HG03097 (cell line): Measurements from ENCODE around the gene PPP2R5C.

Experiments used
- ATAC-seq: cut with Tn5 transposase; IDR thresholded peaks from one replicate; pipeline ENCODE4 v1.9.1; 2021; ENCODE audit not compliant: unreplicated experiment, low FRiP score

PPP2R5C gene

DNA sequence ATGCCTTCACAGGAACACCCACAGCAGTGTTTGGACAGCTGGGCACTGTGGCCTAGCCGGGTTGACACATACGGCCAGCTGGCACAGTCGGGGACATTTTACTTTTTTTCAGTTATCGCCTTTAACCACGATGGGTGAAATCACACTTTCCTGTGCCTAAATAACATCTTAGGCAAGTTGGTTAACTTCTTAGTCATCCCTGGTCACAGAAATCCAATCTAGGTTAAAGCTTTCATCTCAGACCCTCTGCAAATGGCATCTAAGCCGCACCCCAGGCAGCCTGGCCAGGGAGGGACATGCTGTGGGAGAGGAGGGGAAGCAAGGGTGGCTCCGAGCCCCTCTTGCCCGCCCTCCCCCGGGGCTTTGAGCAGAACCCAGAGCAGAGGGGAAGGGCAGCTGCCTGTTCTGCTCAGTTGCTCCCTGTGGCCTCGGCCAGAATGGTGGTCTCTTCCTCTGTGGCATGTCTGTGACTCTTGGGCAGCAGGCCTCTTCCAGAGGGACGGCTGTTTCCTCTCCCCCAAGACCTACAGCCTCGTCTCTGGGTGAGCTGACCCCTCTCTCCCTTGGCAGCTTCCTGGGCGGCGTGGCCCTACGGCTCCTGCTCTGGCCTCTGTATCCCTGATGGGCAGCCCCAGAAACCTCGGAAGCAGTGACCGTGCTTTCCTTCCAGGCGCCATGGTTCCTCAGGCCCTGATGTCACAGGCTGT, 117.5 kb downstream of the PPP2R5C start:
- ATAC-seq: no peak

DNA sequence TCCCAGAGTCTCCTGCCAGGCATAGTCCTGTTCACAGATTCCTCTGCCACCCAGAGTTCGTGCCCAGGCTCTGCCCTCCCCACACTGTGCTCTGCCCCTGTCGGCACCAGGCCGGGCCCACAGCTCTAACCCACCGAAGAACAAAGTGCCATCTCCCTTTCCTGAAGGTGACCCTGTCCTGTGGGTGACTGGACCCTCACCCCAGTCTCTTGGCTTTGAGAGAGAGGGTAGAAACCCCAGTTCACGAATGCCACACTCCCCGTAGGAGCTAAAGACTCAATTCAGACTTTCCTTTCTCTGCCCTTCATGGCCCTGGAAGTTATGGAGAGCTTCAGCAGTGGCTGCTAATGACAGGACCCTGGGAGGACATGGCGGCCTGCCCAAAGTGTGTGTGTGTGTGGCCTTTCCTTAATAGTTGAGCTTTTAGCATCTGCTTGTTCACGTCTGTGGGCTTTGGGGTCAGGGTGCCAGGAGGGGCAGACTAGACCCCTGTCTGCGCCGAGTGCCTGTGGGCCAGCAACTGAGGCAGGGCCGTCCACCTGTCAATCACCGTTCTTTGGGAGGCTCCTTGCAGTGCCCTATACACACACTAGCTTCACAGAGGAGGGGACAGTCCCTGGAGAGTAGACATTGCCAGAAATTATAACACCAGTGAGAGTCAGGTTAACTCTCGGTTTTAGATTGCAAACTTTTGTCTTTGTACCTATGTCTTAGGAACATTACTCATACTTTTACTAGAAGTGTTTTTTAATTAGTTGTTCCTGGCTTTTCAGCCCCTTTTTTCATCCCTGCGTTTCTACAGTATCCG, 118.2 kb downstream of the PPP2R5C start:
- no peak for ATAC-seq

DNA sequence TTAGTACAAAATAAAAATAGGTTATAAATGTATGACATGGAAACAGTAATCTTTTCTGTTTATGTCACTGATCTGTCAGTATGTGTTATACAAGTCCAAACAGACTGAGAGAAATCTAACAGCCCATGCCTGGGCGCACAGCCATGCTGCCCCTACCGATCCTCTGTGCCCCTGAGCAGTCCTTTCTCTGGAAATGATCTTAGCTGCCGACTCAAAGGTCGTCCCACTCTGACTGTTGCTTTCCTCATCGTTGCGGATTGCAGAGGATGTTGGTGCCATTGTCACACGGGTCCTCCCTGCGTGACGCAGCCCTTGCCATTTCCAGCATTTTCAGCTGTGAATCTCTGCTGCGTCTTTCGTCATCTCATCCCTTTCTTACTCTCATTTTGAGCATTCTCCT, 119.9 kb downstream of the PPP2R5C start:
- ATAC-seq: no peak

DNA sequence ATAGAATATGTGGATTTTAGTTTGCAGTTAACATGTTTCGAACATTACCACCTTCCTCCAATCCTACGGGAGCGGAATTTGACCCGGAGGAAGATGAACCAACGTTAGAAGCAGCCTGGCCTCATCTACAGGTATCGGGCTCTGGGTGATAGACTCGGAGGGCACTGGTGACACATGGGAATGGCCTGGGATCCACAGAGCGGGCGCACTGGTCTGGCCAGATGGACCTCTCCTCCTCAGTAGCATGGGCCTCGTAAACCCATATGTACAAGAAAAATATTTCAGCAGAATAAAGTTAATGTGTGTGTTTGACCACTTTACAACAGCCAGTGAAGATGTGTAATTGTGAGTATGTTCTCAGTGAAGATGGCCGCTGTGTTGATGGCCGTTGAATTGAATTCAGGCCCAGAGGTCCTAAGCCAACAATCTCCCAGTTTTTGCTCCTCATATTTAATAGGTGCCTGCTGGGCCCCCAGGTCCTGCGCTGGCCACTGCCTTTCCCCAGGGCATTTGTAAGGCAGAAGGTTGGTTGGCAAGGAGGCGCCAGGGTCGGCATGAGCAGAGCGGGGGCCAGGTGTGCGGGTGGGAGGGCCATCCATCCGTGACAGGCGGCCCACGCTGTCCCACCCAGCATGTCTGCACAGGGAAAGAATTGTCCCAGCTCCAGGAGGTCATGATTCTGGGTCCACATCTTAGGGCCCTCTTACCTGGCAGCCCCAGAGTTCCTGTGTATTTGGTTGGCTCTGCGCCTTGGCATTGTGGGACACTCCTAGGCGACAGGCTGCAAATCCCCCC, 120.8 kb downstream of the PPP2R5C start:
- ATAC-seq: no peak

DNA sequence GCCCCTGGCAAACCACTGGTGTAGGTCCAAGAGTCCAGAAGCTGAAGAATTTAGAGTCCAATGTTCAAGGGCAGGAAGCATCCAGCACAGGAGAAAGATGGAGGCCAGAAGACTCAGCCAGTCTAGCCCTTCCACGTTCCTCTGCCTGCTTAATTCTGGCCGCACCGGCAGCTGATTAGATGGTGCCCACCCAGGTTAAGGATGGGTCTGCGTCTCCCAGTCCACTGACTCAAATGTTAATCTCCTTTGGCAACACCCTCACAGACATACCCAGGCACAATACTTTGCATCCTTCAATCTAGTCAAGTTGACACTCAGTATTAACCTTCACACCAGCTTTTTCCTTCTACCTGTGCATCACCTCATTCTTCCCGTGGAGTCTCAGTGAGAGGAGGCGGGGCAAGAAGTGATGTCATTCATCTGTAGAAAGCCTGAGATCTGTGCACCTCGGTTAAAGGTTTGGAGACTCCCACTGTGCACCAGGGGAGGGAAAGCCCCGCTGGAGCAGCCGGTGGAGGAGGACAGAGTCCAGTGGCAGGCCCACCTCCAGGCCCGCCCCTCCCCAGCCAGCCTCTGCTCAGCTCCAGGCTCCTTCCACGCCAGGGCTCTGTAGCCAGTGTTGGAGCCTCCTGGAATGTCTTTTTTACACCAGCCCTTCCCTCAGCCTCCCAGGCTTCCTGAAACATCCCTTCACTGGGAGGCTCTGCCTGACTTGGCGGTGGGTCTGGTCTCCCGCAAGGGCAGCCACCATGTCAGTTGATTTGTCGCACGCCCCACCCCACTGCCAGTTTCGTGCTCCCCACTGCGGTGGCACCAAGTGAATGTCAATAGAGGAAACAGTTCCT, 122.8 kb downstream of the PPP2R5C start:
- no peak for ATAC-seq

DNA sequence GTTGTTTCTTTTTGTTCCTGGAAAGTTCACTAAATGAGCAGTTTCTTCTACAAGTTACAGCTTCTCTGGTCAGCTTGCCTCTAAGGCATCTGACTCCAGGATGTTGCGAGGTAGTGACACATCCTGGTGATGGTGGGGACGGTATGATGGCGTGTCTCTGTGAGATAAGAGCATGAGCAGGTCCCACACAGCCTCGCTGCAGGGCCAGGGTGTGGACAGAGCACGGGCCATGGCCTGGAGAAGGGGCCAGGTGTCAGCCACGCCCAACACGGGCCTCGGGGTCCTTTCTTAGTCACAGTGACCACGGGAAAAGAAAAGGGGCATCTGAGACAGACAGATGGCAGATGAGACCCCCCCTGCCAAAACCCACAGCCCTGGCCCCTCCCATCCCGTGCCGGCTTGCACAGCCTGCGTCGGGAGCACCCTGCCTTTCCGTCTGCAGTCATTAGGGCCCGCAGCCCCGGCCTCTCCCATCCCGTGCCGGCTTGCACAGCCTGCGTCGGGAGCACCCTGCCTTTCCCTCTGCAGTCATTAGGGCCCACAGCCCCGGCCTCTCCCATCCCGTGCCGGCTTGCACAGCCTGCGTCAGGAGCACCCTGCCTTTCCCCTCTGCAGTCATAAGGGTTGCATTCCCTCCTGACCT, 123.5 kb downstream of the PPP2R5C start:
- ATAC-seq: no peak

DNA sequence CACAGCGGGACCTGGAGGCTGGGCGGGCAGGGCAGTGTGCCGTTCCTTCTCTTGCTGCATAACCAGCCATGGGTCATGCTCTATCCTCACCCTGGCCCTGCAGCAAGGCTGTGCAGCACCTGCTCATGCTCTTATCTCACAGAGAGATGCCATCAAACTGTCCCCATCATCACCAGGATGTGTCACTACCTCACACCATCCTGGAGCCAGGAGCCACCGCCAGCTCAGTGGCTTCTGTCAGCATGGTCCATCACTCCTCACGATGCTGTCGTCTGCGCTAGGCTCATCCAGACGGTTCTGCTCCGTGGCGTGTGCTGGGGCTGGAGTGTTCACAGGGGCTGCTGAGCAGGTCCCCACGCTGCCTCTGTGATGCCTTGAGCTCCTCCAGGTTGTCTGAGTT, 125.7 kb downstream of the PPP2R5C start:
- no peak for ATAC-seq

DNA sequence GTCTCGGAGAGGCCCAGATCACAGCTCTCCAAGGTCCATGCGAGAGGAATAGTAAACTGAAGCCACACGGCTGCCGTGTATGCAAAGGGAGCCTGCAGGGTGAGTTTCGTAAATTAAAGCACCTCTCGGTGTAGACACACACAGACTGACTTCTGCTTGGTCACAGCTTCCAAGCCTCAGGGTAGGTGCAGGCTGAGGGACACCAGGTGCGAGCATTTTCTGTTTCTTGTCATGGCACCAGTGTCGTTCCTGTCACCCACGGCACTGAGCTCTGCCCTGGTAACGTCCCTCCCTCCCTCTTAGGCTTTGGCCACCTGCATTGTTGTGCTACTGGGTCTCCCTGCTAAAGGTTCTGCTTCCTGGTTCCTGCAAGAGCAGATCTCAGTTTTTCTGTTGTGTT, 126.7 kb downstream of the PPP2R5C start:
- no peak for ATAC-seq

DNA sequence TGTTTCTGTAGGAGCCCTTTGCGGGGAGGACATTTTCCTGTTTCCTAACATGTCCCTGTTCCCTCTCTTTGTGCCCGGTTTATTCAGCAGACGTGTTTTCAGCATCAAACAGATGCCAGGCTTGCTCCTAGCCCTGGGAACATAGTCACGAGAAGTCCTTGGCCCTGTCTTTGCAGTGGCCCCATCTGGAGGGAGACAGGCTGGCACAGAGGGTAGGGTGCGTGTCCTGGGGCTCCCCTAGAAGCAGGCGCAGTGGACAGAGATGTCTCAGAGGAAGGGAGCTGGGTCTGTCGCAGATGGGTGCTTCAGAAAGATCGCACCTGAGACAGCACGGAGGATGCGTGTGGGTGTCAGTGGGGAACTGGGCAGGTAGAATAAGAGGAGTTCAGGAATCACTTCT, 127.9 kb downstream of the PPP2R5C start:
- ATAC-seq: no peak

DNA sequence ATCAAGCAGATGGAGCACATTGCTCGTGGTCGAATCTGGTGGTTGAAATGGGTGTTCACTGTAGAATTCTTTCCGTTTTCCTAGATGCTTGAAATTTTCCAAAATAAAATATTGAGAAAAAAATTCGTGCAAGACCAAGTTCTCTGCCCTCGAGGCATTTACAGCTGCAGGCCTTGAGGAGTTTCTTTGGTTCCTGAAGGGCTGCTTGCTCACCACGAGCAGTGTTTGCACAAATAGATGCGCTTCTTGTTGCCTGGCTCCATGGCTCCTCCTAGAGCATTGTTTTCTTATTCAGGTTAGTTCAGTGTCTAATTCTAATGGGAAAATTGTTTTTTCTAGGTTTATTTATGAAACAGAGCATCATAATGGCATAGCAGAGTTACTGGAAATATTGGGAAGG, 128.4 kb downstream of the PPP2R5C start:
- no peak for ATAC-seq

DNA sequence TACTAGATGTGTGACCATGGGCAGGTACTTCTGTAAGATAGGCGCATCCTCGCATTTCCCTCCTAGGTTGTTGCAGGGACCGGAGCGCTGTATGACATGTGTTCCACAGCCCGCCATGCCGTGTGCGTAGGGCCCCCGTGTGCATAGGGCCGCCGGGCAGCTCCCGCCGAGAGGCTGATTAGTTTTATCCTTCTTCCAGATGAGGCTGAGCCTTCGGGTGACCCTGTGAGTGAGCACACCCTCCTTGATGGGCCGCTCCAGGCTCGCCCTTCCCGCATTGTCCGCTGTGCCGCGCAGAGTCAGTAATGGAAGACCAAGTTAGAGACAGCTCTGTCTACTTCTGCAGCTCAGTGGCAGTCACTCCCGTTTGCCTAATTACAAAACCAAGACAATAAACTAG, 130.0 kb downstream of the PPP2R5C start:
- ATAC-seq: no peak

DNA sequence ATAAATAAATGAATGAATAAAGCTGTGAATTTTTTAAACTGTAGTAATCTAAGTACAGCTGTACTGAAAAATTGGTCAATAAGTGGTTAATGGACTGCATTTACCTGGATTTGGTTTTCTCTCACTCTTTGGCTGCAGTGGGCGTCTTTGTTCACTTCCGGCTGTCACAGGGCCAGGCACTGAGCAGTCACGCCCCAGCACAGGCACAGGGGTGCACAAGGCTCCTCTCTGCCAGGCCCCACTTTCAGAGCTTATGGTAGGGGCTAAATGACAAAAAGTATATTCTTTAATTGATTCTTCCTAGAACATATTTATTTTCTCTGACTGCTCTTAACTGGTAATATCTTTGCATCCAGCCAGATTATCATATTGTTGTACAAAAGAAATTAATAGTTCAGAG, 132.2 kb downstream of the PPP2R5C start:
- ATAC-seq: no peak

DNA sequence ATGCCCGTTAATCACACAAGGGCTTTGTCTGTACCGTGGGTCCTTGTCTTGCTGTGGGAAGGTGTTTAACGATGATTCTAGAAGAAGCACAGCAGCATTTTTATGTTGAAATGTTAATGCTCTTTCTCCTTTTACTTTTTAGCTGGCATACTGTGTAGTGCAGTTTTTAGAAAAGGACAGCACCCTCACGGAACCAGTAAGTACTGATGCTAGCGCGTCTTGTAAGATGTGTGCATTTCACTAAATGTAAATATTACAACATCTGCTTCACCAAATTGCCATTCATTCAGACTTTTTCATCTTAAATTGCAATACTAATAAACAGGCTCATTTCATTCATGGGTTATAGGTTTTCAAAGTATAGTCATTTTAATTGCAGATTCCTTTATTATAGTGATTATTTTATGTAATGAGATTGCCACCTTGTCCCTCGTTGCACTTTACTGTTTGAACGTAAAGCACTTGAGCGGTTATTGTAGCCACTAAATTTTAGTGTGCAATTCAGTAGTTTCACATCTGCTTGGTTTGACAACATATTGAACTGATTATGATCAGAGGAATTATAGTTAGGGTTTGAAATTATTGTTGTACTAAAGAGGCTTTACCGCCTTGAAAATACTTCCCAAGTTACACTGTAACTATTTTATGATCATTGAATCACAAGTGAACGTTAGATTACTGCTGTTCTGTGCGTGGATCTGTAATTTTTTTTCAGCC, 133.0 kb downstream of the PPP2R5C start:
- ATAC-seq: no peak

DNA sequence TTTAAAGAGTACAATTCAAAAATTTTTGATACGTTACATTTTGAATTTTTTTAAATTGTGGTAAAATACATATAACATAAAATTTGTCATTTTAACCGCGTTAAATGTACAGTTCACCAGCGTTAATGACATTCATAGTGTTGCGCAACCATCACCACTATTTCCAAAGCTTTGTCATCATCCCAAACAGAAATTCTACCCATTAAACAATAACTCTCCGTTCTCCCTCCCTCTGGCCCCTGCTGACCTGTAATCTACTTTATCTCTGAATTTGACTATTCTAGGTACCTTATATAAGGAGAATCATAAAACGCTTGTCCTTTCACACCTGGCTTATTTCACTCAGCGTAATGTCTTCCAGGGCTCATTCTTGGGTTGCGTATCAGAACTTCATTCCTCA, 133.7 kb downstream of the PPP2R5C start:
- ATAC-seq: no peak

DNA sequence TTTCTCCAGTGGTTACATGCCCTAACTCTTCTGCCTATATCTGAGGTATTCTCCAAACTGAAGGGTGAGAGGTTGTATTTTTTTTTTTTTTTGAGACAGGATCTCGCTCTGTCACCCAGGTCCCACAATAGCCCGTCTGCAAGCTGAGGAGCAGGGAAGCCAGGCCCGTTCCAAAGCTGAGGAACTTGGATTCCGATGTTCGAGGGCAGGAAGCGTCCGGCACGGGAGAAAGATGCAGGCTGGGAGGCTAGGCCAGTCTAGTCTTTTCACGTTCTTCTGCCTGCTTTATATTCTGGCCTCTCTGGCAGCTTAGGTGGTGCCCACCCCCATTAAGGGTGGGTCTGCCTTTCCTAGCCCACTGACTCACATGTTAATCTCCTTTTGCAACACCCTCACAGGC, 135.8 kb downstream of the PPP2R5C start:
- ATAC-seq: no peak

DNA sequence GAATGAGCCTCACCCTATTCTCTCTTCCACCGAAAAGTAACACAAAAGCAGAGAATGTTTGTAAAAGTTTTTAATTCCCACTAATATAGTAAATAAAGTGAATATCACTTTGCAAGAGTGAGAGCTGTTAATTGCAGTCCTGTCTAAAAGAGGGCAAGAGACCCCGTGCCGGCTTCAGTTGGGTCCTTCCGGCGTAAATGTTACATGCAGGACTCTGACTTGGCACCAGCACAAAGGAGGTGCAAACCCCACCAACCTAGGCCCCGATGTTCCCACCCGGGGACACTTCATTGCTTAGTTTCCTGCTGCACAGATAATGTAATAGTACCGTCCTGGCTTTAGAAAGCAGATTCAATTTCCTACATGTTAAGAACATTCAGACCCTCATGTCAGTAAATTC, 136.9 kb downstream of the PPP2R5C start:
- ATAC-seq: no peak

DNA sequence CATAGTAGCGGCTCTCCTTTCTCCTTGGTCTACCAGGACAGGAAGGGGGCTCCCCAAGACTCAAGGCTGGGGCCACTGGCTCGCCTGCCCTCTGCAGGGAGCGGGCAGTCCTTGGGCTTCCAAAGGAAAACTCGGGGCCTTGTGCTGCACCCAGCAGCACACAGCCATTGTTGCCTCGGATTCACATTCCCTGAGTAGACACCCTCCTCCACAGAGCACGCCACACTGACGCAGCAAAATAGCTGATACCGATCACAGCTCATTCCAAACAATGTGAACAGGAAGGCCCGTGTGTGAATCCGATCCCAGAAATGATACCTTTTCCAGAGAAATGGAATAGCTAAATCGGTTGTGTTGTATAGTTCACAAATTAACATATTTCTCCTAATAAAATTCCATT, 137.8 kb downstream of the PPP2R5C start:
- ATAC-seq: no peak

DNA sequence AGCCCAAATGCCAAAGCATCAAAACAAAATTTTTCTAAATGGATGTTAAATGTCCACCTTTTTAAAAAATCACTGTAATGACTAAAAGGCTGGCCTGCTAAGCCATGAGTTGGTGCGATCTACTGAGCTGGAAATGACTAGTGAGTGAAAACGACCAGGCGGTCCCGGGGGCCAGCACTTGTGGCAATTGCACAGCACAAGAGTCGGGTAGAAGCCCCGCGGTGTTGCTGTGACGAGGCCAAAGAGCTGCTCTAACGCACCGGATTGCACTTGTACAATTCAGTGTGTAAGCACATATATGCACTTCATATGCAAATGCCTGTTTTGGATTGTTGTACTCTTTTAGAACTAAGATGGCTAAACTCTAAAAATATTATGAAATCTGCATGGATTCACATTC, 138.7 kb downstream of the PPP2R5C start:
- ATAC-seq: no peak

DNA sequence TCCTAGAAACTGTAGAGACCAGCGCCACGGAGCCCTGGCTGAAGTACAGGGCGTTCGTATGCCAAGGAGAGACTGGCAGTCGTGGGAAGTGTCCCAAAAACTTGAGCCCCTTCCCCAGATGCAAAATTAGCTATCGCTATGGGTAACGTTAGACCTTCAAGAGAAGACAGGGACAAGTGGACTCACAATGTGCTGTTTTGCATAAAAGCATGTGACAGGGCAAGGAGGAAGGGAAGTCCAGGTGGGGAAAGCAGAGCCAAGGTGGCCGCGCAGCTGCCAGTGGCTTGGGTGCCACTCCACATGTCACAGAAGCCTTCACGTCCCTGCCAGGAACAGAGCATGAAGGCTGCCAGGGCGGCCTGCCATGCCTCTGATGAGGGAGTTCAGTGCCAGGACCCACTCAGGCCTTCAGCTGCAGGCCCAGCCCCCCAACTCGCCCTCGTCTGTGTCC, 141.6 kb downstream of the PPP2R5C start:
- ATAC-seq: no peak
